Measurements from ENCODE around the gene FMN2. TPM values are rescaled to one million over a fixed set of nuclear protein-coding genes. Genes with fewer than 3 reads are reported as not detected.

FMN2 gene
- polyA plus RNA-seq, 2 of the 4 experiments (the other 2 are of a cell fraction), result 2.8 to 4.2 TPM

GRCh38 chr1:240524356-240525069, 432.8 kb downstream of the FMN2 start:
- WGBS (ENCODE audit: missing lambda C conversion rate), result 61% methylated on average over 4 of the region's 4 CpGs
- H3K4me2 ChIP-seq, result no peak overlapping the region
- no peaks in the 10 kb centered on the region for H3K4me1 ChIP-seq
- H3K9me3 ChIP-seq, result no peaks in the 10 kb centered on the region
- ChIA-PET CTCF (no interaction called here), POLR2A (no interaction called here)
- ATAC-seq (no peak), DNase-seq (ENCODE audit: low read depth in 1 of 2, low spot score in 1 of 2) (no peak), FAIRE-seq (no peak)
- no peak overlapping the region for H3K27ac ChIP-seq
- H3K4me3 ChIP-seq, result no peak overlapping the region
- TF ChIP-seq ELK1 (IDR thresholded peaks at IDR 0.05; ENCODE audit: low read depth, low read length) (no peak), SREBF2 (IDR thresholded peaks at IDR 0.05) (no peak), TFCP2L1 (CRISPR knock-in tag; IDR thresholded peaks at IDR 0.05) (no peak), USF2 (IDR thresholded peaks at IDR 0.05) (no peak), RNF2 (IDR thresholded peaks at IDR 0.05; ENCODE audit: borderline replicate concordance, low read depth) (no peak), CHD2 (IDR thresholded peaks at IDR 0.05; ENCODE audit: low read length, partially characterized antibody) (no peak)

Small RNAs within 50 kb of the gene (small RNA-seq; reads per million reads assigned to genes)
- 0 reads per million in 6 experiments for gene RF00019
